Immature natural killer cell (primary cell): Measurements from ENCODE around the gene SEMA4D. TPM values are rescaled to one million over a fixed set of nuclear protein-coding genes. Genes with fewer than 3 reads are reported as not detected.
A peak's percentile ranks its signal among the peaks of the same experiment; 100 is the strongest.

Experiments used
- DNase-seq, 3 donors: peaks; one replicate each; pipeline ENCODE4 v3.0.0; 2022; ENCODE audit warnings: mixed read lengths in 1 of 3
- H3K27ac Mint-ChIP-seq, 6 donors: one replicate each; pipeline ENCODE4 v1.8.0; 2020; ENCODE audit warnings: mixed read lengths in 6 of 6, mild to moderate bottlenecking in 5 of 6, inconsistent platforms in 4 of 6, moderate library complexity in 3 of 6
- H3K27me3 Mint-ChIP-seq, 3 donors: one replicate each; pipeline ENCODE4 v1.8.0; 2020 to 2021; ENCODE audit warnings: low read depth in 3 of 3, mild to moderate bottlenecking in 3 of 3, mixed read lengths in 3 of 3, moderate library complexity in 3 of 3, inconsistent platforms in 1 of 3
- H3K36me3 Mint-ChIP-seq, 3 donors: one replicate each; pipeline ENCODE4 v1.8.0; 2020; ENCODE audit warnings: mixed read lengths in 3 of 3, inconsistent platforms in 2 of 3, mild to moderate bottlenecking in 2 of 3
- H3K4me1 Mint-ChIP-seq, 2 donors: one replicate each; pipeline ENCODE4 v1.8.0; 2020; ENCODE audit warnings: inconsistent platforms in 2 of 2, mild to moderate bottlenecking in 2 of 2, mixed read lengths in 2 of 2, moderate library complexity in 1 of 2
- H3K4me3 Mint-ChIP-seq, 5 donors: one replicate each; pipeline ENCODE4 v1.8.0; 2020; ENCODE audit warnings: mild to moderate bottlenecking in 5 of 5, mixed read lengths in 5 of 5, inconsistent platforms in 3 of 5, moderate library complexity in 3 of 5
- H3K9me3 Mint-ChIP-seq, 6 donors: one replicate each; pipeline ENCODE4 v1.8.0; 2020; ENCODE audit warnings: mild to moderate bottlenecking in 6 of 6, mixed read lengths in 6 of 6, inconsistent platforms in 4 of 6, moderate library complexity in 3 of 6
- polyA plus RNA-seq, 3 donors: library from polyadenylated mRNA; unstranded; fragments of 300-500 nt; fragmentation: Illumina TruSeq; gene quantifications; one replicate each; pipeline ENCODE4 v1.2.3, GENCODE V29; 2021

SEMA4D gene
- polyA plus RNA-seq, 3 donors from 2014 or later, result 45.8 to 80.6 (median 47.0) TPM

GRCh38 chr9:89368550-89368949 lies 129.4 kb downstream of the SEMA4D start:
- no peak for DNase-seq
- Mint-ChIP-seq H3K9me3 (no peaks in the 10 kb centered on the region), H3K36me3 (no peaks in the 10 kb centered on the region), H3K4me3 (no peak overlapping the region), H3K27me3 (peaks cover 2 to 30% (median 22%) of the 10 kb centered on the region in 3 donors), H3K27ac (peak overlapping the region in 3 of 6 donors; percentile 23 to 68 (median 50)), H3K4me1 (peaks cover 19 to 23% of the 10 kb centered on the region in 2 donors)

GRCh38 chr9:89367726-89368437 lies 130.0 kb downstream of the SEMA4D start:
- peaks cover 13 to 16% of the 10 kb centered on the region in 2 donors for H3K4me1 Mint-ChIP-seq
- H3K27ac Mint-ChIP-seq, result peak overlapping the region in 3 of 6 donors; percentile 19 to 68 (median 23)
- DNase-seq, result no peak

DNA sequence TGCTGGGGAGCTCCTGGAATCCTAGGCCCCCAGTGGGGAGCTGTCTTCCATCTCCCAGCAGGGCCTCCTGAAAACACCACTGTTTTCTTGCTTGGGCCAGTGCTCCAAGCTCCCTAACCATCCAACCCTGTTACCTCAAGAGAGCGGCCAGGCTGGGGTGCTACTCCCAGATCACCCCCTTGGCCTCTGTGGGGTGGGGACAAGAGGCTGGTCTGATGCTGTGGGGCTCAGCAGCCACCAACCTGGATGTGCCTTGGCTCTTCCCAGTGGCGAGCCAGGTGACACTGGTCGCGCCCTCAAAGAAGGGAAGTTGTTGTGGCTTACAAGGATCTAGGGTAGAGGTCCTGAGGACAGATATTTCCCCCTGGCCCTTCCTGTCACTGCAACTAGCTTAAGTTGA lies 130.6 kb downstream of the SEMA4D start:
- DNase-seq, result no peak

More at GRCh38 chr9:89367726-89368437, 130.0 kb downstream of the SEMA4D start:
- peaks cover 4 to 23% (median 16%) of the 10 kb centered on the region in 3 donors for H3K27me3 Mint-ChIP-seq
- H3K4me3 Mint-ChIP-seq, result no peak overlapping the region
- no peaks in the 10 kb centered on the region for H3K36me3 Mint-ChIP-seq
- H3K9me3 Mint-ChIP-seq, result no peaks in the 10 kb centered on the region

GRCh38 chr9:89366711-89367110 lies 131.2 kb downstream of the SEMA4D start:
- peak overlapping the region in 3 of 6 donors; percentile 30 to 57 (median 31) for H3K27ac Mint-ChIP-seq

More for the DNA sequence above, 130.6 kb downstream of the SEMA4D start:
- Mint-ChIP-seq H3K4me3 (no peak overlapping the region), H3K4me1 (peaks cover 7 to 10% of the 10 kb centered on the region in 2 donors), H3K27ac (peak overlapping the region in 1 of 6 donors; percentile 30), H3K36me3 (no peaks in the 10 kb centered on the region), H3K27me3 (peaks cover 4 to 17% (median 12%) of the 10 kb centered on the region in 3 donors), H3K9me3 (no peaks in the 10 kb centered on the region)

DNA sequence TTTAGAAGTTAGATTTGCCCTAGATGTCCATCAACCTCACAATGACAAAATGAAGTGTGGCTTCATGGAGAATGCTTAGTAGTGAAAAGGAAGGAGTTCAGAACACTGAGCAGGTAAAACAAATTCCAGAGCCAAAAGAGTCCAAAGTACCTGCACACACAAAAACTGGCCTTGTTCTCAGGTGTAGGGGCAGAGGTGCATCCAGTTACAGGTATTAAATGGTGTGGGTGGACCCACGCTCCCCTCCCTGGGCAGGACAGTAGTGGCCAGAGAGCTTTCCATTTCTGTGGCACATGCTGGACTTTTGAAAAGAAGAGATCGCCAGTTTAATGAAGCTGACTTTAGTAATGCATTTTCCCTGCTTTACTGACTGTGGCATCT lies 132.4 kb downstream of the SEMA4D start:
- Mint-ChIP-seq H3K9me3 (no peaks in the 10 kb centered on the region), H3K27ac (peak overlapping the region in 3 of 6 donors; percentile 30 to 64 (median 59)), H3K4me3 (no peak overlapping the region), H3K36me3 (peaks cover 5 to 12% (median 8%) of the 10 kb centered on the region in 3 donors), H3K4me1 (peaks cover 8 to 10% of the 10 kb centered on the region in 2 donors), H3K27me3 (peaks cover 2 to 16% (median 14%) of the 10 kb centered on the region in 3 donors)
- DNase-seq, result no peak

More at GRCh38 chr9:89366711-89367110, 131.2 kb downstream of the SEMA4D start:
- DNase-seq, result no peak
- H3K36me3 Mint-ChIP-seq, result peaks cover 0 to under 1% (median 0%) of the 10 kb centered on the region in 3 donors
- peaks cover 2 to 12% (median 11%) of the 10 kb centered on the region in 3 donors for H3K27me3 Mint-ChIP-seq
- H3K4me1 Mint-ChIP-seq, result peaks cover 5 to 8% of the 10 kb centered on the region in 2 donors
- no peaks in the 10 kb centered on the region for H3K9me3 Mint-ChIP-seq
- no peak overlapping the region for H3K4me3 Mint-ChIP-seq

GRCh38 chr9:89364666-89365531 lies 133.0 kb downstream of the SEMA4D start:
- Mint-ChIP-seq H3K4me3 (no peak overlapping the region), H3K4me1 (peaks cover 11 to 16% of the 10 kb centered on the region in 2 donors), H3K27ac (peak overlapping the region in 3 of 6 donors; percentile 39 to 79 (median 59)), H3K27me3 (peaks cover 2 to 17% (median 14%) of the 10 kb centered on the region in 3 donors), H3K36me3 (peaks cover 8 to 17% (median 11%) of the 10 kb centered on the region in 3 donors), H3K9me3 (no peaks in the 10 kb centered on the region)
- no peak for DNase-seq

DNA sequence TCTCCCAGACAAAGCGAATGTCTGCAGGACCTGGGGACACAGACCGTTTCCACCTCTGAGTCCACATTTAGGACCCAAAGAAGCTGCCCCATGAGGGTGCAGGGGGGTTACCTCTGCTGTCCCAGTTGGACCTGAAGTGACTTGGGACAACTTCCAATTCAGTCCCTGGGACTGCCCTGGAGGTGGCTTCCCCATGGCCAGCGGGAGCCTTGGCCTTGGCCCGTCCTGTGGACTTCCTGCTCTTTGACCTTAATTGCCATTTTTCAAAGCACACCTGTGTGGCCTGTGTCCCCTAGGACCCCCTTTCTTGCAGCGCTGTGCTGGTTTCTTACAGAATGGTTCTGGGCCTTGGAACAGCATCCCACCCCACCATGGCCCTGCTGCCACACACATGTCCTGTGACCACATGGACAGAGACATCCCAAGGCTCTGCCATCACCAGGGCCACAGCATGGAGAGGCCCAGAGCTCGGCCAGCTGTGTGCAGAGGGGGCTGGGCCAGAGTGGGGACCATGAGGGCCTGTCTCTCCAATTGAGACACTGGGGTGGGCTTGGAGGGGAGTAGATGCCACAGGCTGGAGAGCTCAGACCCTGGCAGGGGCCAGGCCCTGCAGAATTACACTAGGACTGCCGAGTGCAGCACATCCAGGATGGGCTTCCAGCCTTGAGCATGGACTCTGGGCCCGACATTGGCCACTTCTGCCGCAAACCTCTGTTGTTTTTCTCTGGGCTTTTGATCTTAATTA lies 133.8 kb downstream of the SEMA4D start:
- no peaks in the 10 kb centered on the region for H3K9me3 Mint-ChIP-seq
- peak overlapping the region in 3 of 6 donors; percentile 39 to 79 (median 46) for H3K27ac Mint-ChIP-seq
- H3K4me1 Mint-ChIP-seq, result peaks cover 15 to 20% of the 10 kb centered on the region in 2 donors
- H3K27me3 Mint-ChIP-seq, result peaks cover 2 to 17% (median 14%) of the 10 kb centered on the region in 3 donors
- peaks cover 8 to 22% (median 14%) of the 10 kb centered on the region in 3 donors for H3K36me3 Mint-ChIP-seq
- H3K4me3 Mint-ChIP-seq, result no peak overlapping the region
- no peak for DNase-seq

- peaks cover 16 to 20% of the 10 kb centered on the region in 2 donors for H3K4me1 Mint-ChIP-seq
- no peak for DNase-seq
- H3K4me3 Mint-ChIP-seq, result no peak overlapping the region
These were observed 134.6 kb downstream of the SEMA4D start for GRCh38 chr9:89363311-89363670.

GRCh38 chr9:89362647-89363310 lies 135.1 kb downstream of the SEMA4D start:
- peak overlapping the region in 3 of 6 donors; percentile 18 to 77 (median 55) for H3K27ac Mint-ChIP-seq
- no peak for DNase-seq
- peaks cover 12 to 32% (median 20%) of the 10 kb centered on the region in 3 donors for H3K36me3 Mint-ChIP-seq
- H3K4me3 Mint-ChIP-seq, result no peak overlapping the region
- peaks cover 2 to 15% (median 14%) of the 10 kb centered on the region in 3 donors for H3K27me3 Mint-ChIP-seq
- H3K4me1 Mint-ChIP-seq, result peaks cover 18 to 22% of the 10 kb centered on the region in 2 donors
- no peaks in the 10 kb centered on the region for H3K9me3 Mint-ChIP-seq

More at GRCh38 chr9:89363311-89363670, 134.6 kb downstream of the SEMA4D start:
- Mint-ChIP-seq H3K27ac (peak overlapping the region in 1 of 6 donors; percentile 66), H3K9me3 (no peaks in the 10 kb centered on the region), H3K36me3 (peaks cover 12 to 29% (median 20%) of the 10 kb centered on the region in 3 donors), H3K27me3 (peaks cover 2 to 17% (median 15%) of the 10 kb centered on the region in 3 donors)

DNA sequence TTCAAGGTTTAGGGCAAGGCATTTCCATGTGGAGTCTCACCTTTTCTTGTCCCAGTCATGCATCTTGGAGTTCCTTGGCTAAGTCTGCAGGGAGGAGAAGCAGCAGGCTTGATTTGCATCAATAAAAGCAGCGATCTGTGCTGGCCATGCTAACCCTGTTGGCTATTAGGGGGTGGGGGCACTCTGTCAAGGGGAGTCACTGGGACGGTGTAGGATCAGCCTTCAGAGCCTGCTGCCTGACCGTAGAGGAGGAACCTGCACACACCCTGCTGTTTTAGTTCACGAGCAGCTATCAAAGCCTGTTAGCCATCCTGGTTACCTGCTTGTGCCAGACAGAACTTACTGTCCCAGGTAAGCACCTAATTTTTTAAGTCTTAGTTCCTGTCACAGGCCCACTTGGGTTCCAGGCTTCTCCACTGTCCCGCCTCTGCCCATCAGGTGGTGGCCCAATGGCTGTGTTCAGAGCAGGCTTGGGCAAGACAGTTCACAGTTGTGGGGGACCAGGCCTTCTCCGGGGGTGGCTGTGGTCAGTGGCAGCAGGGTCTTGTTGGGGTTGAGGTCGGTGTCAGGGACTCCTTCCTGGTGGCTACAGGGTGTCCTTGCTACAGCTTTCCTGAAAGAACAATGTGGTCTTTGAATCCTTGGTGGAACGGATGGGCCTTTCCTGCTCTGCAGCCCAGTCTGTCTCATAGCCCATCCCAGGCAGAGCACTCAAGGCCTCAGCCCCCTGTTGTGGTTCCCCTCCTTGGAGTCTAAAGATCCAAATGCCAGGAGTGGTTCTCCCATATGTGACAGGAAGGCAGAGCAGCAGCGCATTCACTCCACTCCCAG lies 135.9 kb downstream of the SEMA4D start:
- Mint-ChIP-seq H3K36me3 (peaks cover 12 to 37% (median 25%) of the 10 kb centered on the region in 3 donors), H3K9me3 (no peaks in the 10 kb centered on the region), H3K4me1 (peaks cover 25 to 29% of the 10 kb centered on the region in 2 donors), H3K27ac (peak overlapping the region in 5 of 6 donors; percentile 18 to 77 (median 55)), H3K4me3 (no peak overlapping the region), H3K27me3 (peaks cover 2 to 19% (median 14%) of the 10 kb centered on the region in 3 donors)
- DNase-seq, result no peak

DNA sequence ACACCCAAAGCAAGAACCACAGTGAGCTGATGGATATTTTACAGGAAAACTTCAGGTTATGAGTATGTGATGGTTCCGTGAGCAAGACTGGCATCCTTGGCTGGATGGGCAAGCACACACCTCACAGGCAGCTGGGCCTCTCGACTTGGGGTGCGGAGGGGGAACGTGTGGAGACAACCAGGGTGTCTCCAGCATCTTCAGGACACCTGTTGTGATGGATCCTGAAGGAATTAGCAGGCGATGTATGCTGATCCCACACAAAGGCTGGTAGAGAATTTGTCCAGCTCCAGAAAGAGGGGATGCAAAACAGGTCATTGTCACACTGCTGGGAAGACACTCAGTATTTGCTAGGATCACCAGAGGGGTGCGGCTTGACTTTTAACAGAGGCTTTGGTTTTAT lies 136.9 kb downstream of the SEMA4D start:
- peak overlapping the region in 4 of 6 donors; percentile 12 to 73 (median 55) for H3K27ac Mint-ChIP-seq
- peaks cover 22 to 28% of the 10 kb centered on the region in 2 donors for H3K4me1 Mint-ChIP-seq
- H3K27me3 Mint-ChIP-seq, result peaks cover 2 to 20% (median 14%) of the 10 kb centered on the region in 3 donors
- no peaks in the 10 kb centered on the region for H3K9me3 Mint-ChIP-seq
- H3K4me3 Mint-ChIP-seq, result no peak overlapping the region
- H3K36me3 Mint-ChIP-seq, result peaks cover 18 to 43% (median 25%) of the 10 kb centered on the region in 3 donors
- no peak for DNase-seq

DNA sequence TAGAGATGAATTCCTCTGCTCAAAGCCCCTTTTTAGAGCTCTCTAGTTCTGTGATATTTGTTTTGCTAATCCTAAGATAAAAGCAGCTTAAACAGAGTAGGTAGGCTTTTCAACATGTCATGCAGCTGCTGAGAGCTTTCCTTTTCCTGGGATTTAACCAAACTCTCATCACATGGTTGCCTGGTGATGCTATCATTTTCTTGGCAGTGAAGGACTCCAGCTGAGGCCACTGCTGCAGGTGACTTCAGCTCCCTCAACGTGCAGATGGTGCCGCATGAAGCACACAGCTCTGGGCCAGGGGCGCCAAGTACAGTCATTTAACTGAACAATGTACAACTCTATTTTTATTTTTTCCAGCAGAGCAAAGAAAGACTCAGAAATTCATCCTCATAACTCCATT lies 137.4 kb downstream of the SEMA4D start:
- Mint-ChIP-seq H3K4me1 (peaks cover 22 to 25% of the 10 kb centered on the region in 2 donors), H3K27me3 (peaks cover 2 to 20% (median 14%) of the 10 kb centered on the region in 3 donors), H3K27ac (peak overlapping the region; percentile 42 to 85 (median 68)), H3K9me3 (no peaks in the 10 kb centered on the region), H3K36me3 (peaks cover 21 to 48% (median 28%) of the 10 kb centered on the region in 3 donors), H3K4me3 (no peak overlapping the region)
- no peak for DNase-seq
